Central memory CD8-positive, alpha-beta T cell (primary cell): ENCODE data around the gene UST.

ENCODE experiments used
- ATAC-seq: fragments of 150-1000 bp; cut with Tn5 transposase; replicated peaks from 2 replicates; pipeline ENCODE4 v1.10.0; 2022; ENCODE audit warnings: mild to moderate bottlenecking, moderate FRiP score, moderate number of reproducible peaks; ENCODE audit not compliant: poor library complexity, severe bottlenecking; ENCODE audit errors: extremely low read depth
- DNase-seq, 2 donors: peaks; one replicate each; pipeline ENCODE4 v3.0.0; 2021; ENCODE audit warnings: low spot score in 2 of 2
- H3K27ac Mint-ChIP-seq: one replicate; pipeline ENCODE4 v1.8.0; 2022; ENCODE audit warnings: low read depth, mild to moderate bottlenecking, moderate library complexity, mixed read lengths
- H3K27me3 Mint-ChIP-seq: one replicate; pipeline ENCODE4 v1.8.0; 2022; ENCODE audit warnings: mixed read lengths
- H3K36me3 Mint-ChIP-seq: one replicate; pipeline ENCODE4 v1.8.0; 2022; ENCODE audit warnings: mild to moderate bottlenecking, moderate library complexity, mixed read lengths; ENCODE audit not compliant: insufficient read depth
- H3K4me1 Mint-ChIP-seq: one replicate; pipeline ENCODE4 v1.8.0; 2022; ENCODE audit warnings: mixed read lengths
- H3K4me3 Mint-ChIP-seq: one replicate; pipeline ENCODE4 v1.8.0; 2022; ENCODE audit warnings: mild to moderate bottlenecking, moderate library complexity, mixed read lengths
- H3K9me3 Mint-ChIP-seq: one replicate; pipeline ENCODE4 v1.8.0; 2022; ENCODE audit warnings: mixed read lengths

Gene UST

GRCh38 chr6:148881593-148882311 is 134.9 kb downstream of the UST start:
- ATAC-seq (no peak), DNase-seq (no peak)
- Mint-ChIP-seq H3K4me3 (no peak overlapping the region), H3K36me3 (no peaks in the 10 kb centered on the region), H3K27ac (no peak overlapping the region), H3K4me1 (peaks cover 13% of the 10 kb centered on the region), H3K27me3 (no peaks in the 10 kb centered on the region), H3K9me3 (no peaks in the 10 kb centered on the region)

DNA sequence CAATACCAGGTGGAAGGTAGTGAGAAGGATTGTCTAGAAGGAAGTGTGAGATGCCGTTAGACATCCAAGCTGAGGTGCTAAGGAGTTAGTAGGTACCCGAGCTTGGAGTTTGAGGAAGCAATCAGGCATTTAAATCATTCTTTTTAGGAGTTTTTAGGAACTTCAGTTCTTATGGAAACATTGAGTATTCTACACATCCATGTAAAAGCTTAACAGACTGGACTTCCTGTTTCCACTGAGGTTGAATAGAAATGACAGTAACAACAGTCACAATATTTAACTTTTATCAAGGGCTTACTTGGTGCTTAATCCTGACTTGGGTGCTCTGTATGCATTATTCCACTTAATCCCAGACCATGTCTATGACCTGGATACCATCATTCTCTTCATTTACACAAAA is 136.4 kb downstream of the UST start:
- Mint-ChIP-seq H3K9me3 (no peaks in the 10 kb centered on the region), H3K36me3 (peaks cover 4% of the 10 kb centered on the region), H3K27ac (no peak overlapping the region), H3K4me3 (no peak overlapping the region), H3K4me1 (peaks cover 16% of the 10 kb centered on the region), H3K27me3 (no peaks in the 10 kb centered on the region)
- ATAC-seq: no peak
- no peak for DNase-seq

GRCh38 chr6:148884461-148884860 is 137.6 kb downstream of the UST start:
- DNase-seq: no peak
- H3K27me3 Mint-ChIP-seq: no peaks in the 10 kb centered on the region
- no peak overlapping the region for H3K27ac Mint-ChIP-seq
- no peak overlapping the region for H3K4me3 Mint-ChIP-seq
- no peaks in the 10 kb centered on the region for H3K9me3 Mint-ChIP-seq
- peaks cover 16% of the 10 kb centered on the region for H3K4me1 Mint-ChIP-seq
- peaks cover 4% of the 10 kb centered on the region for H3K36me3 Mint-ChIP-seq
- ATAC-seq: no peak

GRCh38 chr6:148885136-148885865 is 138.5 kb downstream of the UST start:
- Mint-ChIP-seq H3K27me3 (no peaks in the 10 kb centered on the region), H3K4me3 (no peak overlapping the region), H3K4me1 (peaks cover 21% of the 10 kb centered on the region), H3K36me3 (peaks cover 4% of the 10 kb centered on the region), H3K27ac (no peak overlapping the region), H3K9me3 (no peaks in the 10 kb centered on the region)
- ATAC-seq: no peak
- DNase-seq: no peak

- Mint-ChIP-seq H3K27me3 (no peaks in the 10 kb centered on the region), H3K9me3 (no peaks in the 10 kb centered on the region), H3K4me1 (peaks cover 21% of the 10 kb centered on the region), H3K4me3 (no peak overlapping the region), H3K27ac (no peak overlapping the region), H3K36me3 (peaks cover 4% of the 10 kb centered on the region)
- DNase-seq: no peak
- no peak for ATAC-seq
Observed at GRCh38 chr6:148885925-148886845, 139.4 kb downstream of the UST start.

DNA sequence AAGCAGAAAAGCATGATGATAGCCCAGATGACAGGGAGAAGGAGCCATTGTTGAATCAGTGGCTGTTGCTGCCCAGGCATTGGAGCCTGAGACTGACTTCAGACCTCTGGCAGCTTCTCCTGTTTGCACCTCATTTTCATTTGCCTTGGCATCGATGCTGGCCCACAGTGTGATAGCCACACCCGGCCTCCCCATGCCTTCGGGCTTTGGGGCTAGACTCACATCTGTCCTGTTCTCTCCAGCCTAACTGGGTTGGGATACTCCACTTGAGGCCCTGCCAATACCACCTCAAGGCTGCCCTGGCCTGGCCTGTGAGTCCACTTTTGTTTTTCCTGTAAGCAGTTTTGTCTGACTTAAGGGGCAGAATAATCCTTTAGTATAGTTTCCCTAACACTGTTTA is 140.4 kb downstream of the UST start:
- Mint-ChIP-seq H3K27ac (no peak overlapping the region), H3K36me3 (peaks cover 4% of the 10 kb centered on the region), H3K4me3 (no peak overlapping the region), H3K9me3 (no peaks in the 10 kb centered on the region), H3K4me1 (peaks cover 15% of the 10 kb centered on the region), H3K27me3 (no peaks in the 10 kb centered on the region)
- DNase-seq: no peak
- ATAC-seq: no peak

DNA sequence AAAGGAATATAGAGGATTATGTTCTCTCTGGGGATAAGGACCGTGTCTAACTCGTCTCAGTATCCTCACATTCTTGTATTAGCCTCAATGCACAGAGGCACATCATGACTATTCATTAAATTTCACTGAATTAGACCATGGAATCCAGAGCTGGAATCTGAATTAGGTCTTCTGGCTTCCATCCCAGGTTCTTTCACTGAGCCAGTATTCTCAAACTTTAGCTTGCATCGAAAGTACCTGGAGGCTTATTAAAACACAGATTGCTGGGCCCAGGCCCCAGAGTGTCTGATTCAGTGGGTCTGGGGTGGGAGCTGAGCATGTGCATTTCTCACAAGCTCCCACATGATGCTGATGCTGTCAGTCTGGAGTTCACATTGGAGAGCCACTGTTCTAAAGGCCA is 142.0 kb downstream of the UST start:
- Mint-ChIP-seq H3K27me3 (no peaks in the 10 kb centered on the region), H3K36me3 (peaks cover 4% of the 10 kb centered on the region), H3K4me1 (peaks cover 16% of the 10 kb centered on the region), H3K27ac (no peak overlapping the region), H3K9me3 (no peaks in the 10 kb centered on the region), H3K4me3 (no peak overlapping the region)
- no peak for DNase-seq
- ATAC-seq: no peak

- Mint-ChIP-seq H3K36me3 (peaks cover 9% of the 10 kb centered on the region), H3K4me3 (no peak overlapping the region), H3K9me3 (no peaks in the 10 kb centered on the region), H3K27me3 (no peaks in the 10 kb centered on the region), H3K4me1 (peaks cover 17% of the 10 kb centered on the region), H3K27ac (peak overlapping the region; percentile 67)
- ATAC-seq (no peak), DNase-seq (no peak)
Observed at GRCh38 chr6:148890096-148890495, 143.3 kb downstream of the UST start.

DNA sequence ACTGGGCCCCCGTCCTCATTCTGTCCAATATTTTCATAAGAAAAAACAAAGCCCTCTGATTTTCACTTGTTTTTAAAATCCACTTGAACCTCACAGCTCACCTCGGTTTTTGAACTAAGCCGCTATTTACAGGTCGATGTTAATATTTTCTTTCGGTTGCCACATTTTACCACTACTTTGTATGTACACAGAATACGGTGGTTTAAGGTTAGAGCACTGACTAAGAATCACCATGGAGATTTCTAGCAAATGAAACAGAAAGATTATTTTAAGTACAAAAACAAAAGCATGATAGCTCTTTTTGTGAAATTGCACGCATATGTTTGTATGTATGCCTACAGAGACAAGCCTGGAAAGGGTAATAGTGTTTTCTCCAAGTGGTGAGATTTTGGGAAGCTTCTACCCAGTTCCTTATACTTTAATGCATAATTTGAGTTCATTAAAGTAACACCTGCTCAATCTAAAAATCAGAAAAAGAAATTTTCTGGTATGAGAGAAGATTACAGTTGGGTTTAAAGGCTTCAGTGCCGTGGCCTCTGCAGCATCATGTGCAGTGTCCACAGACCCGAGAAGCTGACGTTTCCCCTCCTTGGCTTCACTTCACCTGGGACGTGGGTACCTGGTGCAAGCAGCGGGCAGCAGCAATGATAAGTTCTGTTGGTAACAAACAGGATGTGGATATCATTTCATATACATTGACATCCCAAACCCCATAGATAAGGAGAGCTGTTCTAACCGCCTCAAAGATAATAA is 144.0 kb downstream of the UST start:
- peaks cover 9% of the 10 kb centered on the region for H3K36me3 Mint-ChIP-seq
- no peaks in the 10 kb centered on the region for H3K9me3 Mint-ChIP-seq
- no peak overlapping the region for H3K4me3 Mint-ChIP-seq
- peaks cover 17% of the 10 kb centered on the region for H3K4me1 Mint-ChIP-seq
- H3K27ac Mint-ChIP-seq: no peak overlapping the region
- DNase-seq (no peak), ATAC-seq (no peak)
- H3K27me3 Mint-ChIP-seq: no peaks in the 10 kb centered on the region

GRCh38 chr6:148891405-148891783 is 144.6 kb downstream of the UST start:
- Mint-ChIP-seq H3K27ac (no peak overlapping the region), H3K4me1 (peaks cover 17% of the 10 kb centered on the region), H3K36me3 (peaks cover 9% of the 10 kb centered on the region), H3K9me3 (no peaks in the 10 kb centered on the region), H3K27me3 (no peaks in the 10 kb centered on the region), H3K4me3 (no peak overlapping the region)
- DNase-seq: no peak
- ATAC-seq: no peak

GRCh38 chr6:148892247-148892646 is 145.4 kb downstream of the UST start:
- ATAC-seq (no peak), DNase-seq (no peak)
- Mint-ChIP-seq H3K27me3 (no peaks in the 10 kb centered on the region), H3K9me3 (no peaks in the 10 kb centered on the region), H3K4me3 (no peak overlapping the region), H3K36me3 (peaks cover 9% of the 10 kb centered on the region), H3K27ac (no peak overlapping the region), H3K4me1 (peaks cover 12% of the 10 kb centered on the region)

DNA sequence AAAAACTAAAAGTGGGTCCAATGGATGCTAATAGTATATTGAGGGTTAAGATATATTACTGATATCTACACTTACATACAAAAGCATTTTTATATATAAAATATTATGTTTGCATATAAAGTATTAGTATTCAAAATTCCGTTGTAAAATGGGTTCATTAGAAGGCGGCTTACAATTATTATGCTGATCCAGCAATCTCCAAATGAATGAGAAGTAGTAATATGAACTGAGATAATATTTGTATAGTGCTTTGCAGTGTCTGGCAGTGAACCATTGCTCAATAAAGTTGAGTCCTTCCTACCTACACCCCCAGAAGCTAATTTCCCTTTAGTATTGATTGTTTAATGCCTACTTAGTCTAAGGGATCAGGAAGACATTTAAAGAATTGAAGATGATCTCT is 146.2 kb downstream of the UST start:
- Mint-ChIP-seq H3K36me3 (peaks cover 6% of the 10 kb centered on the region), H3K27ac (no peak overlapping the region), H3K4me1 (peaks cover 12% of the 10 kb centered on the region), H3K27me3 (no peaks in the 10 kb centered on the region), H3K9me3 (no peaks in the 10 kb centered on the region), H3K4me3 (no peak overlapping the region)
- no peak for DNase-seq
- ATAC-seq: no peak
